GF-D8 (cell line): ENCODE measurements around the gene RPS21.
"Not testable (repeated sequence)": the region's sequence is repeated elsewhere in the genome, so short reads cannot be mapped to it uniquely, and the experiment has no call there.

Experiments
- DNase-seq: peaks from one replicate; lab custom pipeline; 2025; lab: John Stamatoyannopoulos, UW

RPS21 gene

GRCh38 chr20:62365814-62366369, 21.0 kb upstream of the RPS21 start:
- DNase-seq = no peak

GRCh38 chr20:62366370-62367135, 20.4 kb upstream of the RPS21 start:
- DNase-seq = no peak

GRCh38 chr20:62367136-62367632, 19.7 kb upstream of the RPS21 start, which contains the start of gene LAMA5:
LAMA5 (minus strand) TSS chr20:62367312; CDS start chr20:62367245, 67 bp downstream.
- no peak for DNase-seq

- DNase-seq = no peak
Measured at GRCh38 chr20:62367633-62368391, 19.1 kb upstream of the RPS21 start.

- DNase-seq = no peak
Measured at GRCh38 chr20:62368392-62368975, 18.4 kb upstream of the RPS21 start.

GRCh38 chr20:62368976-62369814, 17.7 kb upstream of the RPS21 start:
- no peak for DNase-seq

- DNase-seq = no peak
Measured at GRCh38 chr20:62369815-62370114, 17.1 kb upstream of the RPS21 start.

- DNase-seq = no peak
Measured at GRCh38 chr20:62370115-62370806, 16.6 kb upstream of the RPS21 start.

GRCh38 chr20:62370807-62371587, 15.9 kb upstream of the RPS21 start:
- no peak for DNase-seq

- no peak for DNase-seq
Measured at GRCh38 chr20:62371588-62372041, 15.3 kb upstream of the RPS21 start.

- no peak for DNase-seq
Measured at GRCh38 chr20:62372042-62372993, 14.6 kb upstream of the RPS21 start.

GRCh38 chr20:62373631-62374179, 13.2 kb upstream of the RPS21 start:
- not testable (repeated sequence) for DNase-seq

GRCh38 chr20:62374331-62375152, 12.4 kb upstream of the RPS21 start:
- DNase-seq = no peak

GRCh38 chr20:62376112-62377063, 10.5 kb upstream of the RPS21 start:
- no peak for DNase-seq

GRCh38 chr20:62377064-62377461, 9.8 kb upstream of the RPS21 start:
- DNase-seq = no peak

GRCh38 chr20:62377615-62378178, 9.2 kb upstream of the RPS21 start:
- DNase-seq = no peak
